Measurements from ENCODE around the gene SH3RF3. TPM values are rescaled to one million over a fixed set of nuclear protein-coding genes. Genes with fewer than 3 reads are reported as not detected.

The SH3RF3 gene
- total RNA-seq, 1 experiment from 2014 or later = not detected

DNA sequence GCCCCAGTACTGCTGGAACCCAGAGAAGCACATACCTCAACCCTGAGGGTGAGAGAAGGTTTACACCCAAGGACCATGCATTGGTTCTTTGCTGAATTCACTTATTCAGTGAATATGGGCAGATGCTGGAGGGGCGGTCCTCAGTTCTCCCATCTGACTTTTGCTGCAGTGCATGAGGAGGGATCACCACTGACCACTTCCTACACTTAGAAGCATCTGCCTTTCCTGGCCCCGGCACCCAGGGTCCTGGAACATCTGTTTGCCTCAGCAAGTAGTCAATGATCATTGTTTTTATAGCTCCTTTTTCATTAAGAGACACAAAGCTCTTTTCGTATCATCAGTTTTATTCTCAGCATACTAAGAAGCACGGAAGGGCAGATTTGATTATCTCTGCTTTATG, 211.4 kb downstream of the SH3RF3 start:
- Histone ChIP-seq H3K27ac (ENCODE audit: low read depth, low read length) (no peak overlapping the region), H3K79me2 (ENCODE audit: insufficient read depth, low read length) (no peaks in the 10 kb centered on the region), H3K27me3 (ENCODE audit: insufficient read depth, low read length) (no peaks in the 10 kb centered on the region; the same call in 1 of the 2 replicates), H3K9me2 (ENCODE audit: insufficient read depth) (no peaks in the 10 kb centered on the region), H4K20me1 (ENCODE audit: insufficient read depth) (no peaks in the 10 kb centered on the region), H3K9me3 (ENCODE audit: control insufficient read depth in 1 of 2, insufficient read depth in 1 of 2, low read depth in 1 of 2, low read length in 2 of 2) (no peaks in the 10 kb centered on the region), H3K9ac (ENCODE audit: low read length) (no peak overlapping the region), H3K4me1 (ENCODE audit: control insufficient read depth in 1 of 2, insufficient read depth in 2 of 2, low read length in 2 of 2) (peaks cover 0 to 4% of the 10 kb centered on the region in 2 experiments; a peak in 1 of 4 replicates), H3K4me3 (replicated peaks in 1 of 2; ENCODE audit: low read depth in 1 of 2, low read length in 2 of 2) (no peak overlapping the region), H2AFZ (ENCODE audit: low read depth, low read length, poor library complexity, severe bottlenecking) (no peak overlapping the region), H3K36me3 (ENCODE audit: control insufficient read depth in 1 of 2, insufficient read depth in 2 of 2, low read length in 2 of 2) (no peaks in the 10 kb centered on the region), H3K4me2 (ENCODE audit: low read length) (no peak overlapping the region)
- TF ChIP-seq, protein P1, sequence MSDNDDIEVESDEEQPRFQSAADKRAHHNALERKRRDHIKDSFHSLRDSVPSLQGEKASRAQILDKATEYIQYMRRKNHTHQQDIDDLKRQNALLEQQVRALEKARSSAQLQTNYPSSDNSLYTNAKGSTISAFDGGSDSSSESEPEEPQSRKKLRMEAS (IDR thresholded peaks at IDR 0.05) = no peak
- TF ChIP-seq EGR1 (IDR thresholded peaks at IDR 0.05; ENCODE audit: low read depth) (no peak), SIN3A (IDR thresholded peaks at IDR 0.05; ENCODE audit: low read depth) (no peak), TCF7L2 (IDR thresholded peaks at IDR 0.05; ENCODE audit: borderline replicate concordance, extremely low read depth, insufficient read depth, insufficient read length) (no peak), JUND (IDR thresholded peaks at IDR 0.05) (no peak), SRF (IDR thresholded peaks at IDR 0.05; ENCODE audit: low read depth) (no peak), FOSL1 (IDR thresholded peaks at IDR 0.05; ENCODE audit: low read depth) (no peak), EZH2 (IDR thresholded peaks at IDR 0.05) (no peak), ZFX (IDR thresholded peaks at IDR 0.05) (no peak), CEBPB (IDR thresholded peaks at IDR 0.05; ENCODE audit: low read depth) (no peak), POLR2A (IDR thresholded peaks at IDR 0.05; ENCODE audit: borderline replicate concordance, extremely low read depth, insufficient read depth, insufficient read length) (no peak), YY1 (IDR thresholded peaks at IDR 0.05; ENCODE audit: extremely low read depth, insufficient replicate concordance, low read depth, low read length) (no peak)
- TF ChIP-seq, protein P2, sequence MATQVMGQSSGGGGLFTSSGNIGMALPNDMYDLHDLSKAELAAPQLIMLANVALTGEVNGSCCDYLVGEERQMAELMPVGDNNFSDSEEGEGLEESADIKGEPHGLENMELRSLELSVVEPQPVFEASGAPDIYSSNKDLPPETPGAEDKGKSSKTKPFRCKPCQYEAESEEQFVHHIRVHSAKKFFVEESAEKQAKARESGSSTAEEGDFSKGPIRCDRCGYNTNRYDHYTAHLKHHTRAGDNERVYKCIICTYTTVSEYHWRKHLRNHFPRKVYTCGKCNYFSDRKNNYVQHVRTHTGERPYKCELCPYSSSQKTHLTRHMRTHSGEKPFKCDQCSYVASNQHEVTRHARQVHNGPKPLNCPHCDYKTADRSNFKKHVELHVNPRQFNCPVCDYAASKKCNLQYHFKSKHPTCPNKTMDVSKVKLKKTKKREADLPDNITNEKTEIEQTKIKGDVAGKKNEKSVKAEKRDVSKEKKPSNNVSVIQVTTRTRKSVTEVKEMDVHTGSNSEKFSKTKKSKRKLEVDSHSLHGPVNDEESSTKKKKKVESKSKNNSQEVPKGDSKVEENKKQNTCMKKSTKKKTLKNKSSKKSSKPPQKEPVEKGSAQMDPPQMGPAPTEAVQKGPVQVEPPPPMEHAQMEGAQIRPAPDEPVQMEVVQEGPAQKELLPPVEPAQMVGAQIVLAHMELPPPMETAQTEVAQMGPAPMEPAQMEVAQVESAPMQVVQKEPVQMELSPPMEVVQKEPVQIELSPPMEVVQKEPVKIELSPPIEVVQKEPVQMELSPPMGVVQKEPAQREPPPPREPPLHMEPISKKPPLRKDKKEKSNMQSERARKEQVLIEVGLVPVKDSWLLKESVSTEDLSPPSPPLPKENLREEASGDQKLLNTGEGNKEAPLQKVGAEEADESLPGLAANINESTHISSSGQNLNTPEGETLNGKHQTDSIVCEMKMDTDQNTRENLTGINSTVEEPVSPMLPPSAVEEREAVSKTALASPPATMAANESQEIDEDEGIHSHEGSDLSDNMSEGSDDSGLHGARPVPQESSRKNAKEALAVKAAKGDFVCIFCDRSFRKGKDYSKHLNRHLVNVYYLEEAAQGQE (IDR thresholded peaks at IDR 0.05; ENCODE audit: low read depth) = no peak
- TF ChIP-seq, protein P3, sequence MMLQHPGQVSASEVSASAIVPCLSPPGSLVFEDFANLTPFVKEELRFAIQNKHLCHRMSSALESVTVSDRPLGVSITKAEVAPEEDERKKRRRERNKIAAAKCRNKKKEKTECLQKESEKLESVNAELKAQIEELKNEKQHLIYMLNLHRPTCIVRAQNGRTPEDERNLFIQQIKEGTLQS (IDR thresholded peaks at IDR 0.05) = no peak
- TF ChIP-seq, protein P4, sequence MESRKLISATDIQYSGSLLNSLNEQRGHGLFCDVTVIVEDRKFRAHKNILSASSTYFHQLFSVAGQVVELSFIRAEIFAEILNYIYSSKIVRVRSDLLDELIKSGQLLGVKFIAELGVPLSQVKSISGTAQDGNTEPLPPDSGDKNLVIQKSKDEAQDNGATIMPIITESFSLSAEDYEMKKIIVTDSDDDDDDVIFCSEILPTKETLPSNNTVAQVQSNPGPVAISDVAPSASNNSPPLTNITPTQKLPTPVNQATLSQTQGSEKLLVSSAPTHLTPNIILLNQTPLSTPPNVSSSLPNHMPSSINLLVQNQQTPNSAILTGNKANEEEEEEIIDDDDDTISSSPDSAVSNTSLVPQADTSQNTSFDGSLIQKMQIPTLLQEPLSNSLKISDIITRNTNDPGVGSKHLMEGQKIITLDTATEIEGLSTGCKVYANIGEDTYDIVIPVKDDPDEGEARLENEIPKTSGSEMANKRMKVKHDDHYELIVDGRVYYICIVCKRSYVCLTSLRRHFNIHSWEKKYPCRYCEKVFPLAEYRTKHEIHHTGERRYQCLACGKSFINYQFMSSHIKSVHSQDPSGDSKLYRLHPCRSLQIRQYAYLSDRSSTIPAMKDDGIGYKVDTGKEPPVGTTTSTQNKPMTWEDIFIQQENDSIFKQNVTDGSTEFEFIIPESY (IDR thresholded peaks at IDR 0.05; ENCODE audit: extremely low read depth, insufficient replicate concordance, low read length) = no peak
- no TSS peak for BruUV-seq (replicated peaks)
- no peak for ATAC-seq
- intact Hi-C loops (cut with micrococcal nuclease) = no loop called here
- DNase-seq (ENCODE audit: low read depth, low spot score) = no peak
- POLR2A ChIA-PET = no interaction called here
- CTCF ChIA-PET = no interaction called here
- RAD21 ChIA-PET (ENCODE audit: low non-redundant PET in 1 of 2, low total read pairs in 2 of 2, uncharacterized antibody in 2 of 2, unreplicated experiment in 2 of 2) = no interaction called here

Data from HCT116 (cell line).